Measurements from ENCODE around the gene PPT2. TPM values are rescaled to one million over a fixed set of nuclear protein-coding genes. Genes with fewer than 3 reads are reported as not detected.
"Not testable (repeated sequence)": the region's sequence is repeated elsewhere in the genome, so short reads cannot be mapped to it uniquely, and the experiment has no call there.

Gene PPT2
- total RNA-seq, 4 donors from 2014 or later = 13.1 to 80.0 (median 28.1) TPM

GRCh38 chr6:32184084-32184640, 30.2 kb downstream of the PPT2 start, which contains the start of gene AGER:
Gene AGER, minus strand, starts transcription at chr6:32184253. Its CDS starts 31 bp downstream, at chr6:32184222.
- no peaks in the 10 kb centered on the region for H3K9me3 ChIP-seq
- no peaks in the 10 kb centered on the region for H3K27me3 ChIP-seq
- H3K4me1 ChIP-seq = peaks cover 20 to 57% (median 30%) of the 10 kb centered on the region in 4 donors
- no peak within 1 kb of the TSS for H3K4me3 ChIP-seq
- in situ Hi-C loops (cut with MboI; ENCODE audit: low pct_ligation_motif_present in 1 of 4, low pct_unique_long_range_greater_than_20kb in 1 of 4, low sequenced_read_pairs in 3 of 4) (no loop called here), intact Hi-C loops (cut with DNase I; ENCODE audit: low total_unique reads) (no loop called here)
- no peak for DNase-seq
- peak within 1 kb of the TSS; percentile 61 to 98 (median 84) for H3K27ac ChIP-seq
- peaks cover 0 to 12% (median 5%) of the 10 kb centered on the region in 4 donors for H3K36me3 ChIP-seq
- no peak for TF ChIP-seq POLR2AphosphoS5 (IDR thresholded peaks at IDR 0.05)
- TF ChIP-seq EP300 (IDR thresholded peaks at IDR 0.05; ENCODE audit: low read depth) = no peak
- no peak for TF ChIP-seq POLR2A (IDR thresholded peaks at IDR 0.05)
- TF ChIP-seq, protein P1, sequence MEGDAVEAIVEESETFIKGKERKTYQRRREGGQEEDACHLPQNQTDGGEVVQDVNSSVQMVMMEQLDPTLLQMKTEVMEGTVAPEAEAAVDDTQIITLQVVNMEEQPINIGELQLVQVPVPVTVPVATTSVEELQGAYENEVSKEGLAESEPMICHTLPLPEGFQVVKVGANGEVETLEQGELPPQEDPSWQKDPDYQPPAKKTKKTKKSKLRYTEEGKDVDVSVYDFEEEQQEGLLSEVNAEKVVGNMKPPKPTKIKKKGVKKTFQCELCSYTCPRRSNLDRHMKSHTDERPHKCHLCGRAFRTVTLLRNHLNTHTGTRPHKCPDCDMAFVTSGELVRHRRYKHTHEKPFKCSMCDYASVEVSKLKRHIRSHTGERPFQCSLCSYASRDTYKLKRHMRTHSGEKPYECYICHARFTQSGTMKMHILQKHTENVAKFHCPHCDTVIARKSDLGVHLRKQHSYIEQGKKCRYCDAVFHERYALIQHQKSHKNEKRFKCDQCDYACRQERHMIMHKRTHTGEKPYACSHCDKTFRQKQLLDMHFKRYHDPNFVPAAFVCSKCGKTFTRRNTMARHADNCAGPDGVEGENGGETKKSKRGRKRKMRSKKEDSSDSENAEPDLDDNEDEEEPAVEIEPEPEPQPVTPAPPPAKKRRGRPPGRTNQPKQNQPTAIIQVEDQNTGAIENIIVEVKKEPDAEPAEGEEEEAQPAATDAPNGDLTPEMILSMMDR (IDR thresholded peaks at IDR 0.05) = no peak
- 71 to 79% methylated on average over 1 to 6 of the region's 6 CpGs for WGBS, 2 donors (ENCODE audit: low coverage in 1 of 2)

DNA sequence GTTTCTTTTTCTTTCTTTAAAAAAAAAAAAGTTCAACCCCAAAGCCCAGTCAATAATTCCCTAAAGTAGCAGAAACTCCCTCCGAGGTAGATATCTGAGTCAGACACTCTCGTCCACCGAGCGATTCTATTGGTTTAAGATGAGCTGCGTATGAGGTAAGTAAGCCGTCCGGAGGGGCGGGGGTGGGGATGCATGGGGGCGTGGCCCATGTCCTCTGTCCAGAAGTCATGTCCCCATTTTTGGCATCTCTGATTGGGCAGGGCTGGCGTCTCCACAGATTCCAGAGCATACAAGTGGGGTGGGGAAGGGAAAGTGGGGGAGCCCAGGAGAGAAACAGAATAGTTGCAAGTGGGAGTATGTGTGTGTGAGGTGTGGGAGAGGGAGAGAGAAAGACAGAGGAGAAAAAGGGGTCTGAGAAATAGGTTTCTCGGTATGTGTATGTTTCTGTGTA, 31.8 kb downstream of the PPT2 start:
- Histone ChIP-seq H3K27ac (peak overlapping the region; percentile 75 to 98 (median 94)), H3K4me1 (peaks cover 10 to 51% (median 29%) of the 10 kb centered on the region in 4 donors)
- H3K36me3 ChIP-seq; intact Hi-C loops (cut with DNase I; ENCODE audit: low total_unique reads); H3K9me3 ChIP-seq; in situ Hi-C loops (cut with MboI; ENCODE audit: low pct_ligation_motif_present in 1 of 4, low pct_unique_long_range_greater_than_20kb in 1 of 4, low sequenced_read_pairs in 3 of 4); H3K4me3 ChIP-seq; H3K27me3 ChIP-seq: not testable (repeated sequence)
- DNase-seq = peak; percentile 79
- TF ChIP-seq POLR2A (IDR thresholded peaks at IDR 0.05) = peak; percentile 20
- WGBS, 2 donors (ENCODE audit: low coverage in 1 of 2) = 14 to 17% methylated on average over 5 to 11 of the region's 11 CpGs

GRCh38 chr6:32186151-32186840, 32.4 kb downstream of the PPT2 start:
- Histone ChIP-seq H3K4me1 (peaks cover 10 to 52% (median 33%) of the 10 kb centered on the region in 4 donors), H3K27ac (peak overlapping the region; percentile 75 to 98 (median 94))
- in situ Hi-C loops (cut with MboI; ENCODE audit: low pct_ligation_motif_present in 1 of 4, low pct_unique_long_range_greater_than_20kb in 1 of 4, low sequenced_read_pairs in 3 of 4); DNase-seq; H3K27me3 ChIP-seq; intact Hi-C loops (cut with DNase I; ENCODE audit: low total_unique reads); H3K4me3 ChIP-seq; H3K36me3 ChIP-seq; H3K9me3 ChIP-seq: not testable (repeated sequence)
- 65 to 73% methylated on average over 4 to 10 of the region's 10 CpGs for WGBS, 2 donors (ENCODE audit: low coverage in 1 of 2)

- DNase-seq = no peak
- TF ChIP-seq POLR2A (IDR thresholded peaks at IDR 0.05) (no peak), EP300 (IDR thresholded peaks at IDR 0.05; ENCODE audit: low read depth) (no peak), POLR2AphosphoS5 (IDR thresholded peaks at IDR 0.05) (no peak)
- TF ChIP-seq, protein P1 (IDR thresholded peaks at IDR 0.05) = no peak
- Histone ChIP-seq H3K27me3 (no peaks in the 10 kb centered on the region), H3K27ac (peak overlapping the region; percentile 75 to 98 (median 94)), H3K36me3 (peaks cover 0 to 7% (median 2%) of the 10 kb centered on the region in 4 donors), H3K4me3 (no peak overlapping the region), H3K4me1 (peaks cover 14 to 48% (median 35%) of the 10 kb centered on the region in 4 donors), H3K9me3 (no peaks in the 10 kb centered on the region)
- 60 to 72% methylated on average over 1 to 12 of the region's 12 CpGs for whole genome bisulfite sequencing, 2 donors (ENCODE audit: low coverage in 1 of 2)
- intact Hi-C loops (cut with DNase I; ENCODE audit: low total_unique reads) (no loop called here), in situ Hi-C loops (cut with MboI; ENCODE audit: low pct_ligation_motif_present in 1 of 4, low pct_unique_long_range_greater_than_20kb in 1 of 4, low sequenced_read_pairs in 3 of 4) (no loop called here)
Observed at GRCh38 chr6:32187009-32187709, 33.2 kb downstream of the PPT2 start.

DNA sequence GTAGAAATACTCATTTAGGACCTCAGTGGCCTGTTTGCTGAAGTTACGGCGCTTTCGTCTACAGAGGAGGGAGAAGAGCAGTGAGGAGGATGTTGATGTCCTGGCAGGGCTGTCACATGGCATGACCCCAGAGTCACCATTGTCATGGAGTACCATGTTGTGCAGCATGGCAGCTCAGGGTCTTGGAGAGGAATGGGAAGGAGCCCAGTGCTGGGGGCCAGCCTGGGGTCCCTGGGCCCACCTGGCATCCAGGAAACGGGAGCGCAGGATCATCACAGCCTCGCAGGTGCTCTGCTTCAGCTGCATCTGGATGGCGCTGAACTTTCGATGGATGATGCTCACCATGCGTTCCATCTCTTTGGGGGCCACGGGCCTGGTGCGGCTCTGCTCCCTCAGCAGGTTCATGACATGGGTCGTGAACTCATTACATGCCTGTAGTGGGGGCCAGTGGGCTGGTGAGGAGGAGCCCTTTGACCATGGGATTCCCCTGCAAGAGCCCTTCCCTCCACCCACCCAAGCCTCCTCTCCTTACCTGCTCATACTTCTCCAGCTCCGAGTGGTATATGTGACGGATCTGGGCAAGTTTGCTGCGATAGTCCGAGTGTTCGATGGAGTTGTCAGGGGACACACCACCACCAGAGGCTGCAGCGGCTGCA, 33.9 kb downstream of the PPT2 start:
- Histone ChIP-seq H3K4me1 (peaks cover 16 to 54% (median 42%) of the 10 kb centered on the region in 4 donors), H3K4me3 (peak overlapping the region in 1 of 4 donors; percentile 95), H3K27ac (peak overlapping the region; percentile 92 to 98 (median 98))
- DNase-seq; intact Hi-C loops (cut with DNase I; ENCODE audit: low total_unique reads); H3K27me3 ChIP-seq; H3K9me3 ChIP-seq; H3K36me3 ChIP-seq; in situ Hi-C loops (cut with MboI; ENCODE audit: low pct_ligation_motif_present in 1 of 4, low pct_unique_long_range_greater_than_20kb in 1 of 4, low sequenced_read_pairs in 3 of 4): not testable (repeated sequence)
- WGBS, 2 donors (ENCODE audit: low coverage in 1 of 2) = 87% methylated on average over 18 of the region's 18 CpGs; no CpG with 5 or more reads in 1 of the 2 donors
